SK-N-SH treated with all-trans-retinoic acid at 6 μM for 48 hours (cell line): ENCODE results near the gene CYP4F12.

Experiments used
- RARB ChIP-seq: fragments of 250-450 bp; sonication (Bioruptor Pico); IDR thresholded peaks from 2 replicates; pipeline ENCODE4 v1.8.0; 2021; ENCODE audit warnings: mild to moderate bottlenecking, moderate library complexity
- TSHZ2 ChIP-seq: fragments of 250-450 bp; sonication (Bioruptor Pico); IDR thresholded peaks from 2 replicates; pipeline ENCODE4 v1.5.0; 2020; ENCODE audit warnings: mild to moderate bottlenecking, moderate library complexity
- ZNF70 ChIP-seq: fragments of 450-650 bp; formaldehyde crosslinking; IDR thresholded peaks from 2 replicates; pipeline ENCODE4 v1.5.0; 2020; ENCODE audit warnings: mild to moderate bottlenecking, moderate library complexity

- TF ChIP-seq TSHZ2 (CRISPR knock-in tag): no peak
- no peak for TF ChIP-seq RARB
- TF ChIP-seq ZNF70 (CRISPR knock-in tag): no peak
Observed at GRCh38 chr19:15644066-15644741, 28.7 kb upstream of the CYP4F12 start.
